ENCODE data around the gene EEFSEC. TPM values are rescaled to one million over a fixed set of nuclear protein-coding genes. Genes with fewer than 3 reads are reported as not detected.
A peak's percentile ranks its signal among the peaks of the same experiment; 100 is the strongest.

EEFSEC gene
- total RNA-seq, 1 experiment from 2014 or later: 9.6 TPM

DNA sequence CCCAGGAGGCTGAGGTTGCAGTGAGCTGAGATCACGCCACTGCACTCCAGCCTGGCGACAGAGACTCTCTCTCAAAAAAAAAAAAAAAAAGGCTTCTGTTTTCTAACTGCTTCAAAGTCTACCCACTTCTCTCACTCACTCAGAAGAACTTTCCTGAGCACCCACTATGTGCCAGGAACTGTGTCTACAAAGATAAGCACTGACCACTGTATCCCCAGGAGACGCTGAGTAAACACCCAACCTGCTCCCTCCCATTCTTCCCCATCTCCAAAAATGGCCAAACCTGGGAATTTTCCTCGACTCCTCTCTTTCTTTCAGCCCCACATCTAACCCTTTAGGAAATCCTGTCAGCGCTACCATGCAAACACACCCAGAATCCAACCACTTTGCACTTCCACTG lies 42.1 kb upstream of the EEFSEC start:
- CTCF ChIA-PET: no interaction called here

DNA sequence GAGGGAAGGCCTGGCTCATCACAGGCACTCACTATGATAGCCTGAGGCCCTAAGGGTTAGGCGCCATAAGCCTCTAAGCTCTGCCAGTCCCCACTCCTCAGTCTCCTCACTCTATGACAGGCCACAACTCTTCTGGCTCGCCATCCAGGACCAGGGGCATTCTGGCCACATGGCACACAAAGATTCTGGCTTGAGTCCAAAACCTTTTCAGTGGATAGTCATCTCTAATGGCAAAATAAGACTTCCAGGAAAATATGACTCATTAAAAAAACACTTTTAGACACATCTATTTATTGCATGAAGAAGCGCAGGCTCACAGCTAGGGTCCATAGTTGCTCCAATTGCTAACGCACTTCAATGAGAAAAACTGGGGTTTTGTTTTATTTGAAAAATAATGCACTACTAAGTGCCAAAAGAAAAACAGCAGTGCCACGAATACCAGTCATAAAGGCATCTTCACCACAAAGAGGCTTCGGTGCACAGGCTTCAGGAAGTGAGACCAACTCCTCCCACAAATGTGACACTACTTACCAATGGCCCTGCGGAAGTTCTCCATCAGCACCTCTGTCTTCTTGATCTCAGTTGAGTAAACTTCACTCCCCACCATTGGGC lies 40.8 kb upstream of the EEFSEC start:
- Histone ChIP-seq H4K20me1 (ENCODE audit: low read length) (peaks cover 7% of the 10 kb centered on the region; the same call in 1 of the 2 replicates), H3K4me1 (ENCODE audit: insufficient read depth, low read length) (peaks cover 14% of the 10 kb centered on the region), H3K27ac (ENCODE audit: low read length) (peak overlapping the region; percentile 24), H3K9me3 (ENCODE audit: low read length) (no peaks in the 10 kb centered on the region), H3K9ac (ENCODE audit: low read length) (0 out of 2 replicates have a peak overlapping the region, but pooled peaks have one; percentile 8), H3K79me2 (ENCODE audit: low read length) (peaks cover 36% of the 10 kb centered on the region), H3K27me3 (ENCODE audit: low read length) (no peaks in the 10 kb centered on the region), H3K9me2 (replicated peaks; ENCODE audit: low read length) (no peaks in the 10 kb centered on the region), H3K36me3 (ENCODE audit: low read depth, low read length) (peaks cover 25% of the 10 kb centered on the region; the same call in 1 of the 2 replicates), H2AFZ (ENCODE audit: low read length) (no peak overlapping the region), H3F3A (ENCODE audit: low read length, unreplicated experiment) (peaks cover 4% of the 10 kb centered on the region), H3K4me2 (ENCODE audit: low read length) (peak overlapping the region; percentile 5; the same call in 1 of the 2 replicates), H3K4me3 (ENCODE audit: low read length) (no peak overlapping the region)
- peak; percentile 91 for ATAC-seq
- CTCF ChIA-PET: interaction anchor here (0.6 kb wide), 1 partner anchor 45 kb away, joined by 3 read pairs; no protein-coding TSS in a partner anchor
- no TSS peak for BruUV-seq (replicated peaks)
- intact Hi-C loops (cut with micrococcal nuclease): loop anchor here (2.0 kb wide), 1 partner anchor 18 kb away; no protein-coding TSS in a partner anchor
- peak; percentile 92 for DNase-seq
- POLR2A ChIA-PET (ENCODE audit: unreplicated experiment): no interaction called here
- TF ChIP-seq, protein P1, sequence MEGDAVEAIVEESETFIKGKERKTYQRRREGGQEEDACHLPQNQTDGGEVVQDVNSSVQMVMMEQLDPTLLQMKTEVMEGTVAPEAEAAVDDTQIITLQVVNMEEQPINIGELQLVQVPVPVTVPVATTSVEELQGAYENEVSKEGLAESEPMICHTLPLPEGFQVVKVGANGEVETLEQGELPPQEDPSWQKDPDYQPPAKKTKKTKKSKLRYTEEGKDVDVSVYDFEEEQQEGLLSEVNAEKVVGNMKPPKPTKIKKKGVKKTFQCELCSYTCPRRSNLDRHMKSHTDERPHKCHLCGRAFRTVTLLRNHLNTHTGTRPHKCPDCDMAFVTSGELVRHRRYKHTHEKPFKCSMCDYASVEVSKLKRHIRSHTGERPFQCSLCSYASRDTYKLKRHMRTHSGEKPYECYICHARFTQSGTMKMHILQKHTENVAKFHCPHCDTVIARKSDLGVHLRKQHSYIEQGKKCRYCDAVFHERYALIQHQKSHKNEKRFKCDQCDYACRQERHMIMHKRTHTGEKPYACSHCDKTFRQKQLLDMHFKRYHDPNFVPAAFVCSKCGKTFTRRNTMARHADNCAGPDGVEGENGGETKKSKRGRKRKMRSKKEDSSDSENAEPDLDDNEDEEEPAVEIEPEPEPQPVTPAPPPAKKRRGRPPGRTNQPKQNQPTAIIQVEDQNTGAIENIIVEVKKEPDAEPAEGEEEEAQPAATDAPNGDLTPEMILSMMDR (conservative IDR thresholded peaks at IDR 0.05; ENCODE audit: low read depth, low read length): no peak
- TF ChIP-seq EZH2phosphoT487 (IDR thresholded peaks at IDR 0.05; ENCODE audit: borderline replicate concordance, low read length) (no peak), EZH2 (IDR thresholded peaks at IDR 0.05; ENCODE audit: low read length, unreplicated experiment) (no peak)

More for the DNA sequence above, 42.1 kb upstream of the EEFSEC start:
- peaks cover 4% of the 10 kb centered on the region for H3F3A ChIP-seq (ENCODE audit: low read length, unreplicated experiment)
- no peaks in the 10 kb centered on the region for H3K27me3 ChIP-seq (ENCODE audit: low read length)
- peaks cover 34% of the 10 kb centered on the region for H3K79me2 ChIP-seq (ENCODE audit: low read length)
- no peak overlapping the region for H3K4me2 ChIP-seq (ENCODE audit: low read length)
- no peaks in the 10 kb centered on the region for H3K9me3 ChIP-seq (ENCODE audit: low read length)
- no peaks in the 10 kb centered on the region for H3K9me2 ChIP-seq (replicated peaks; ENCODE audit: low read length)
- intact Hi-C loops (cut with micrococcal nuclease): no loop called here
- no peak overlapping the region for H3K9ac ChIP-seq (ENCODE audit: low read length)
- H3K27ac ChIP-seq (ENCODE audit: low read length): no peak overlapping the region
- no TSS peak for BruUV-seq (replicated peaks)
- H3K4me3 ChIP-seq (ENCODE audit: low read length): no peak overlapping the region
- no peak overlapping the region for H2AFZ ChIP-seq (ENCODE audit: low read length)
- peaks cover 14% of the 10 kb centered on the region for H3K4me1 ChIP-seq (ENCODE audit: insufficient read depth, low read length)
- POLR2A ChIA-PET (ENCODE audit: unreplicated experiment): no interaction called here
- DNase-seq (no peak), ATAC-seq (no peak)
- peaks cover 7% of the 10 kb centered on the region; the same call in 1 of the 2 replicates for H4K20me1 ChIP-seq (ENCODE audit: low read length)
- peaks cover 20% of the 10 kb centered on the region; the same call in 1 of the 2 replicates for H3K36me3 ChIP-seq (ENCODE audit: low read depth, low read length)
- TF ChIP-seq EZH2 (IDR thresholded peaks at IDR 0.05; ENCODE audit: low read length, unreplicated experiment) (no peak), EZH2phosphoT487 (IDR thresholded peaks at IDR 0.05; ENCODE audit: borderline replicate concordance, low read length) (no peak)
- TF ChIP-seq, protein P1 (conservative IDR thresholded peaks at IDR 0.05; ENCODE audit: low read depth, low read length): no peak

Data from PC-3 (cell line).